Islet precursor cell (in vitro differentiated cells): Measurements from ENCODE around the gene PIEZO1.
"Not testable (repeated sequence)": the region's sequence is repeated elsewhere in the genome, so short reads cannot be mapped to it uniquely, and the experiment has no call there.

ENCODE experiments used
- DNase-seq: peaks from one replicate; pipeline ENCODE4 v3.0.0-alpha.2; 2018

The PIEZO1 gene

GRCh38 chr16:88785106-88785924, at the start of gene PIEZO1:
Gene PIEZO1, minus strand, starts transcription at chr16:88785220. Its CDS starts 256 bp downstream, at chr16:88784964.
- peak; percentile 78 for DNase-seq

GRCh38 chr16:88834670-88835069, 49.6 kb upstream of the PIEZO1 start:
- no peak for DNase-seq

- no peak for DNase-seq
These were observed 48.1 kb upstream of the PIEZO1 start for GRCh38 chr16:88833086-88833485.

GRCh38 chr16:88831838-88832237, 46.8 kb upstream of the PIEZO1 start:
- DNase-seq = no peak

- no peak for DNase-seq
These were observed 45.8 kb upstream of the PIEZO1 start for GRCh38 chr16:88830783-88831182.

GRCh38 chr16:88830258-88830657, 45.2 kb upstream of the PIEZO1 start:
- no peak for DNase-seq

GRCh38 chr16:88828711-88829110, 43.7 kb upstream of the PIEZO1 start:
- no peak for DNase-seq

- DNase-seq = no peak
These were observed 42.7 kb upstream of the PIEZO1 start for GRCh38 chr16:88827727-88828126.

GRCh38 chr16:88826070-88826840, 41.2 kb upstream of the PIEZO1 start:
- DNase-seq = no peak

- DNase-seq = no peak
These were observed 40.1 kb upstream of the PIEZO1 start for GRCh38 chr16:88825146-88825545.

- no peak for DNase-seq
These were observed 39.4 kb upstream of the PIEZO1 start for GRCh38 chr16:88824256-88825077.

GRCh38 chr16:88823646-88824045, 38.6 kb upstream of the PIEZO1 start:
- DNase-seq = not testable (repeated sequence)

GRCh38 chr16:88822281-88823040, 37.4 kb upstream of the PIEZO1 start:
- no peak for DNase-seq

- DNase-seq = no peak
These were observed 36.3 kb upstream of the PIEZO1 start for GRCh38 chr16:88821168-88821850.

GRCh38 chr16:88820385-88821025, 35.5 kb upstream of the PIEZO1 start:
- no peak for DNase-seq

- DNase-seq = no peak
These were observed 34.1 kb upstream of the PIEZO1 start for GRCh38 chr16:88819126-88819525.

GRCh38 chr16:88818575-88818874, 33.5 kb upstream of the PIEZO1 start:
- no peak for DNase-seq

GRCh38 chr16:88817785-88818574, 33.0 kb upstream of the PIEZO1 start:
- no peak for DNase-seq

- no peak for DNase-seq
These were observed 31.9 kb upstream of the PIEZO1 start for GRCh38 chr16:88816736-88817535.
